ENCODE results near the gene RECQL5.

The RECQL5 gene

DNA sequence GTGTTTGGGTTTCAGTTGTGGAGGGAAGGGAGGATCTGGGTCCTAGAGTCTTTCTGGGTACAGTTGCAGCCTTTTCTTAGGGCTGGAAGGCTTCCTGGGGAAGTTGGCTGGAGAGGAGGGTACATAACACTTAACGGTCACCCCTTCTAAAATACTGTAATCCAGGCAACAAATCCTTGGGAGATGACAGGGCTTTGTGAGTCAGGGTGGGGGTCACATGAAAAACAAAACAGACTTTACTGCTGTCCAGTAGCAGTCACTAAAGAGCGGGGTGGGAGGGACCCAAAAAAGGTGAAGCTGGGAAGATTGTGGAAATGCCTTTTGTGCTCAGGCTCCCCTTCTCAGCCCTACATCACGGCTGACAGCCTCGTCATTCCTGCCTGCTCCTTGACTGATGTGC lies 6.5 kb upstream of the RECQL5 start:
- no peaks in the 10 kb centered on the region for H3K4me1 ChIP-seq (ENCODE audit: insufficient read depth, insufficient read length)
- no peak for DNase-seq (ENCODE audit: low read depth, low spot score)
- H3K4me3 ChIP-seq (ENCODE audit: insufficient read length, low read depth): no peak overlapping the region
- no peaks in the 10 kb centered on the region for H3K27me3 ChIP-seq (ENCODE audit: insufficient read depth, insufficient read length)
- TF ChIP-seq YY1 (IDR thresholded peaks at IDR 0.05; ENCODE audit: insufficient read depth, insufficient read length) (no peak), ZNF274 (IDR thresholded peaks at IDR 0.05; ENCODE audit: low read depth, low read length) (no peak), SUZ12 (IDR thresholded peaks at IDR 0.05; ENCODE audit: extremely low read depth, insufficient read depth, insufficient read length) (no peak)
- peaks cover 75% of the 10 kb centered on the region for H3K36me3 ChIP-seq (ENCODE audit: insufficient read depth, insufficient read length, low read length)
- H3K9ac ChIP-seq (ENCODE audit: insufficient read length, low read depth): no peak overlapping the region
- H3K9me3 ChIP-seq (ENCODE audit: insufficient read depth, low read length): no peaks in the 10 kb centered on the region

DNA sequence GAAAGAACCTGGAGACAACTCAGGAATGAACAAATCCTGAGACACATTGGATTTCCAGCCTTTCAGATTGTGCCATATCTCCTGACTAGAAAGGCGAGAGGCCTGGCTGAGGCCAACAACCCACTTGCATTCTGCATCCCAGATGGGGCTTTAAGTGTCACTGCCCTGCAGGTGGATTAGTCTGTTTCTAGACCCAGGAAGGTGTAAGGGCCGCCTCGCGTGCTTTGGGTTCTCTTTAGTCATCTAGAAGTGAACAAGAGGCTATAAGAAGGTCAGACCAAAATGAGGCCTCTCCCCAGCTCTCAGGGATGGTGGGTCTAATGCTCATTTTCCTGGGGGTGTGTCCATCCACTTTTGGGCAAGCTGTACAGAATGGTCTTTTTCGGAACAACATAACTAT lies 5.1 kb upstream of the RECQL5 start:
- Histone ChIP-seq H3K27me3 (ENCODE audit: insufficient read depth, insufficient read length) (no peaks in the 10 kb centered on the region), H3K36me3 (ENCODE audit: insufficient read depth, insufficient read length, low read length) (peaks cover 73% of the 10 kb centered on the region), H3K4me3 (ENCODE audit: insufficient read length, low read depth) (no peak overlapping the region), H3K4me1 (ENCODE audit: insufficient read depth, insufficient read length) (no peaks in the 10 kb centered on the region), H3K9ac (ENCODE audit: insufficient read length, low read depth) (no peak overlapping the region), H3K9me3 (ENCODE audit: insufficient read depth, low read length) (no peaks in the 10 kb centered on the region)
- TF ChIP-seq YY1 (IDR thresholded peaks at IDR 0.05; ENCODE audit: insufficient read depth, insufficient read length): no peak
- no peak for TF ChIP-seq SUZ12 (IDR thresholded peaks at IDR 0.05; ENCODE audit: extremely low read depth, insufficient read depth, insufficient read length)
- TF ChIP-seq ZNF274 (IDR thresholded peaks at IDR 0.05; ENCODE audit: low read depth, low read length): no peak
- DNase-seq (ENCODE audit: low read depth, low spot score): no peak

DNA sequence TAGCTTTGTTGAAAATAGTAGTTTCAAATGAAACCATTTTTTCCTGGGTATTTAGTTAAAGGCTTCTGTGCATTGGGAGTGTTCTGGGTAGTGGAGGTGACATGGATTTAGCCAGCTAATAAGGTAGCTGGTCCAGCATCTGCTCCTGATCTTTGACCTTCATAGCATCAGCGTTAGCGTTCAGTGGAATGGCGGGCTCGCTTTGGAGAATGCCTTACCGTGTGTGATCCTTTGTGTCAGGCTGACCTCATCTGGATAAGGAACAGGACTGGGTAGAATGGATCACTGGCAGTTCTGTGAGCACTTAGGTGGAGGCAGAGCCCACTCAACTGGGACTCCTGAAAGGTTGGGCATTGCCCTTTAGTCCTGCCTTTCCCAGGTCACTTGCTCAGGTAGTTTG lies 3.9 kb upstream of the RECQL5 start:
- Histone ChIP-seq H3K36me3 (ENCODE audit: insufficient read depth, insufficient read length, low read length) (peaks cover 61% of the 10 kb centered on the region), H3K4me3 (ENCODE audit: insufficient read length, low read depth) (no peak overlapping the region), H3K4me1 (ENCODE audit: insufficient read depth, insufficient read length) (no peaks in the 10 kb centered on the region), H3K27me3 (ENCODE audit: insufficient read depth, insufficient read length) (no peaks in the 10 kb centered on the region), H3K9me3 (ENCODE audit: insufficient read depth, low read length) (no peaks in the 10 kb centered on the region), H3K9ac (ENCODE audit: insufficient read length, low read depth) (no peak overlapping the region)
- no peak for TF ChIP-seq YY1 (IDR thresholded peaks at IDR 0.05; ENCODE audit: insufficient read depth, insufficient read length)
- TF ChIP-seq SUZ12 (IDR thresholded peaks at IDR 0.05; ENCODE audit: extremely low read depth, insufficient read depth, insufficient read length): no peak
- TF ChIP-seq ZNF274 (IDR thresholded peaks at IDR 0.05; ENCODE audit: low read depth, low read length): no peak
- no peak for DNase-seq (ENCODE audit: low read depth, low spot score)

DNA sequence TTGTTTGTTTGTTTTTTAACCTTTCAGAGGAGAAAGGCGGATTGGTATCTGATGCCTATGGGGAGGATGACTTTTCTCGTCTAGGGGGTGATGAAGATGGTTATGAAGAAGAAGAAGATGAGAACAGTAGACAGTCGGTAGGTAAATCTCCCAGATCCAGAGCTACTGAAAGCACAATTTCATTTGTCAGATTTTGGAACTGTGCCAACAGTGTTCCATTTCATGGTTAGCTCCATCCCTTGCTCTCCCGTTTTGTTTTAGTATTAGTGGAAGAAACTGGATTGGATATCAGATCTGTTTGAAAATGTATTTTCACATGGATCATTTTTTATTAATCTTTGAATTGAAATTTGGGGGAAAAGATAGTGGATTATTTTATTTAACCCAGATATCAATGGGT lies 1.5 kb upstream of the RECQL5 start:
- no peak for TF ChIP-seq SUZ12 (IDR thresholded peaks at IDR 0.05; ENCODE audit: extremely low read depth, insufficient read depth, insufficient read length)
- TF ChIP-seq YY1 (IDR thresholded peaks at IDR 0.05; ENCODE audit: insufficient read depth, insufficient read length): no peak
- no peak for TF ChIP-seq ZNF274 (IDR thresholded peaks at IDR 0.05; ENCODE audit: low read depth, low read length)
- H3K4me3 ChIP-seq (ENCODE audit: insufficient read length, low read depth): peak overlapping the region; percentile 99
- no peak overlapping the region for H3K9ac ChIP-seq (ENCODE audit: insufficient read length, low read depth)

DNA sequence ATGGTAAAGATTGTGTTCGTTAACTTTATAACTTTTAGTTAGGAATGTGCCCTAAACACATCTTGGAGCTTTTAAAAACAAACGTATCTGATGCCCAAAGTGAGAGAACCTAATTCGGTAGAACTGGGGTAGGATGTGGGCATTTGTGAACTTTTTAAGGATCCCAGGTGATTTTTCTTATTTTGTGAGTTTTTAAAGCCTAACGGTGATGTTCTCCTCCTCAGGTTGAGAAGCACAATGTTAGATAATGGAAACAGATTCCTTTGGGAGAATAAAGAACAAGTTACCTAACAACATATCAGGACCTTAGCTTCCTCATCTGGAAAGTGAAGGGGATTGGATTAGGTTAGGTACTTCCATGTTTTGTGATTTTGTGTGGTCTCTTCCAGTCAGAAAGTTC lies 871 bp upstream of the RECQL5 start:
- TF ChIP-seq YY1 (IDR thresholded peaks at IDR 0.05; ENCODE audit: insufficient read depth, insufficient read length) (no peak), SUZ12 (IDR thresholded peaks at IDR 0.05; ENCODE audit: extremely low read depth, insufficient read depth, insufficient read length) (no peak), ZNF274 (IDR thresholded peaks at IDR 0.05; ENCODE audit: low read depth, low read length) (no peak)
- Histone ChIP-seq H3K9me3 (ENCODE audit: insufficient read depth, low read length) (no peaks in the 10 kb centered on the region), H3K4me3 (ENCODE audit: insufficient read length, low read depth) (peak overlapping the region; percentile 99), H3K9ac (ENCODE audit: insufficient read length, low read depth) (peak overlapping the region; percentile 99), H3K4me1 (ENCODE audit: insufficient read depth, insufficient read length) (no peaks in the 10 kb centered on the region), H3K36me3 (ENCODE audit: insufficient read depth, insufficient read length, low read length) (peaks cover 62% of the 10 kb centered on the region), H3K27me3 (ENCODE audit: insufficient read depth, insufficient read length) (no peaks in the 10 kb centered on the region)
- no peak for DNase-seq (ENCODE audit: low read depth, low spot score)

More for the DNA sequence above, 1.5 kb upstream of the RECQL5 start:
- Histone ChIP-seq H3K36me3 (ENCODE audit: insufficient read depth, insufficient read length, low read length) (peaks cover 63% of the 10 kb centered on the region), H3K27me3 (ENCODE audit: insufficient read depth, insufficient read length) (no peaks in the 10 kb centered on the region), H3K4me1 (ENCODE audit: insufficient read depth, insufficient read length) (no peaks in the 10 kb centered on the region), H3K9me3 (ENCODE audit: insufficient read depth, low read length) (no peaks in the 10 kb centered on the region)
- DNase-seq (ENCODE audit: low read depth, low spot score): no peak

DNA sequence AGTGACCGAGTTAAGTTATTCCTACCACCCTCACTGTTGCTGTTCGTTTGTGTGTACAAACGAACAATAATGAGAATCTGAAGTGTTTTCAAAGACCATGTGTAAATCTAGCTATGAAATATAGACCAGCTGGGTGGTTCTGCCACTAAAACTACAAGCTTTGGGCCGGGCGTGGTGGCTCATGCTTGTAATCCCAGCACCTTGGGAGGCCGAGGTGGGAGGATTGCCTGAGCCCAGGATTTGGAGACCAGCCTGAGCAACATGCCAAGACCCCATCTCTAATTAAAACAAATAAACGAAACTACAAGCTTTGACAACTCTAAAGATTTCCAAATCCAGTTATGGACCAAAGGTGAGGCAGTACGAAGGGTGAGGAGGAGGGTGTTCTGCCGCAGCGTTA lies 973 bp downstream of the RECQL5 start:
- DNase-seq (ENCODE audit: low read depth, low spot score): no peak
- Histone ChIP-seq H3K9me3 (ENCODE audit: insufficient read depth, low read length) (no peaks in the 10 kb centered on the region), H3K4me3 (ENCODE audit: insufficient read length, low read depth) (peak overlapping the region; percentile 99), H3K27me3 (ENCODE audit: insufficient read depth, insufficient read length) (no peaks in the 10 kb centered on the region), H3K4me1 (ENCODE audit: insufficient read depth, insufficient read length) (no peaks in the 10 kb centered on the region), H3K9ac (ENCODE audit: insufficient read length, low read depth) (peak overlapping the region; percentile 57), H3K36me3 (ENCODE audit: insufficient read depth, insufficient read length, low read length) (peaks cover 64% of the 10 kb centered on the region)
- TF ChIP-seq SUZ12 (IDR thresholded peaks at IDR 0.05; ENCODE audit: extremely low read depth, insufficient read depth, insufficient read length) (no peak), ZNF274 (IDR thresholded peaks at IDR 0.05; ENCODE audit: low read depth, low read length) (no peak), YY1 (IDR thresholded peaks at IDR 0.05; ENCODE audit: insufficient read depth, insufficient read length) (no peak)

DNA sequence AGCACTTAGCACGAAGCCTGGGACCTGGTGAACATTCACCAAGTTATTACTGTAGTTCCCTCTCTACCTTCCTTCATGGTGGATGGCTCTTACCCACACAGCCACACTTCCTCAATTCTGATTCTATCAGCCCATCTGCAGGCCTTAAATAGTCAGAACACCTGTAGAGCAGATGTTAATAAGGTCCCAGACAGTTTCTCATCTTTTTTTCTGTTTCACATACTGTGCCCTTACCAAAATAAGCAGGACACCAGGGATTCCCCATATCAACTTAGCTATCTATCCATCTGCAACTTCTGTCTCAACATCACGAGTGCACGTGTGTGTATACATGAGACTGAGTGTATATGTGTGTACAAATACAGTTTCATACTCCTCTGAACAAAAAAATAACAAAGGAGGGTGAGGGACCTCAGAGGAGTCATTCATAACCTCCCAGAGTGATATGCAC lies 2.8 kb downstream of the RECQL5 start:
- Histone ChIP-seq H3K4me3 (ENCODE audit: insufficient read length, low read depth) (no peak overlapping the region), H3K36me3 (ENCODE audit: insufficient read depth, insufficient read length, low read length) (peaks cover 66% of the 10 kb centered on the region), H3K9ac (ENCODE audit: insufficient read length, low read depth) (no peak overlapping the region), H3K27me3 (ENCODE audit: insufficient read depth, insufficient read length) (no peaks in the 10 kb centered on the region), H3K4me1 (ENCODE audit: insufficient read depth, insufficient read length) (no peaks in the 10 kb centered on the region), H3K9me3 (ENCODE audit: insufficient read depth, low read length) (no peaks in the 10 kb centered on the region)
- TF ChIP-seq ZNF274 (IDR thresholded peaks at IDR 0.05; ENCODE audit: low read depth, low read length): no peak
- TF ChIP-seq SUZ12 (IDR thresholded peaks at IDR 0.05; ENCODE audit: extremely low read depth, insufficient read depth, insufficient read length): no peak
- TF ChIP-seq YY1 (IDR thresholded peaks at IDR 0.05; ENCODE audit: insufficient read depth, insufficient read length): no peak
- no peak for DNase-seq (ENCODE audit: low read depth, low spot score)

Data from NT2/D1 (cell line).